C4-2B (cell line): ENCODE data around the gene PIGU.

ENCODE experiments used
- ZFX ChIP-seq: fragments of 450-650 bp; IDR thresholded peaks from 2 replicates; pipeline ENCODE4 v1.6.1; 2017
- TF ChIP-seq, protein P1 (sequence below): fragments of 450-650 bp; conservative IDR thresholded peaks from 2 replicates; pipeline ENCODE4 v1.5.1; 2017; ENCODE audit warnings: mild to moderate bottlenecking

DNA sequence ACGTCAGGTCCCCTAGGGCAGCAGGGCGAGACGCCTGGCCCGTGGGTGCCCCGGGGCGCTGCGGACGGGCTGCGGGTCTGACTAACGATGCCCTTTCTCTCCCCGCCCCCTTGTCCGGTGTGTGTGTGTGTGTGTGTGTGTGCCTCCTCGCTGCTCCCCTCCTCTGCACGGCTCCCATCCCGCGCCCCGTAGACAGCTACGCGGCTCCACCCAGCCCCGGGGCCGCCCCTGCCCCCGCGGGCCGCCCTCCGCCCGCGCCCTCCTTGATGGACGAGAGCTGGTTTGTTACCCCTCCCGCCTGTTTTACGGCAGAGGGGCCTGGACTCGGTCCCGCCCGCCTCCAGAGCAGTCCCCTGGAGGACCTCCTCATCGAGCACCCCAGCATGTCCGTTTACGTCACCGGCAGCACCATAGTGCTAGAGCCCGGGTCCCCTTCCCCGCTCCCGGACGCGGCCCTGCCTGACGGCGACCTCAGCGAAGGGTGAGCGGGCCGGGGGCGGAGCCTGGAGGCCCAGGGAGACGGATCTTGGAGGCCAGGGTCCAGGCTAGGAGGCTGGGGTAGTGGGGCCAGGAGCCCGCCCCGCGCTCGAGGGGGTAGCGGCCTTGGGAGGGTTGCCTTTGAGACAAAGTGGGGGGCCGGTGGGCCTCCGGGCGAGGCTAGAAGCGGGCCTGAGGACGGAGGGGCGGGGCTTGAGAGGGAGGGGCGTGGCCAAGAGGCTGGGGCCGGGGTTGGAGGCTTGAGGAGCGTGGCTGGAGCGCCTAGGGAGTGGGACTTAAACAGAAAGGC, 32.3 kb upstream of the PIGU start:
- TF ChIP-seq, protein P1, sequence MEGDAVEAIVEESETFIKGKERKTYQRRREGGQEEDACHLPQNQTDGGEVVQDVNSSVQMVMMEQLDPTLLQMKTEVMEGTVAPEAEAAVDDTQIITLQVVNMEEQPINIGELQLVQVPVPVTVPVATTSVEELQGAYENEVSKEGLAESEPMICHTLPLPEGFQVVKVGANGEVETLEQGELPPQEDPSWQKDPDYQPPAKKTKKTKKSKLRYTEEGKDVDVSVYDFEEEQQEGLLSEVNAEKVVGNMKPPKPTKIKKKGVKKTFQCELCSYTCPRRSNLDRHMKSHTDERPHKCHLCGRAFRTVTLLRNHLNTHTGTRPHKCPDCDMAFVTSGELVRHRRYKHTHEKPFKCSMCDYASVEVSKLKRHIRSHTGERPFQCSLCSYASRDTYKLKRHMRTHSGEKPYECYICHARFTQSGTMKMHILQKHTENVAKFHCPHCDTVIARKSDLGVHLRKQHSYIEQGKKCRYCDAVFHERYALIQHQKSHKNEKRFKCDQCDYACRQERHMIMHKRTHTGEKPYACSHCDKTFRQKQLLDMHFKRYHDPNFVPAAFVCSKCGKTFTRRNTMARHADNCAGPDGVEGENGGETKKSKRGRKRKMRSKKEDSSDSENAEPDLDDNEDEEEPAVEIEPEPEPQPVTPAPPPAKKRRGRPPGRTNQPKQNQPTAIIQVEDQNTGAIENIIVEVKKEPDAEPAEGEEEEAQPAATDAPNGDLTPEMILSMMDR: no peak
- TF ChIP-seq ZFX: no peak
